ENCODE data around the gene GPATCH1.

GRCh38 chr19:33150852-33151518, 70.0 kb downstream of the GPATCH1 start:
- TF ChIP-seq CTBP1 (IDR thresholded peaks at IDR 0.05; ENCODE audit: borderline replicate concordance) (no peak), TARDBP (IDR thresholded peaks at IDR 0.05) (no peak), NFRKB (IDR thresholded peaks at IDR 0.05) (no peak), BHLHE40 (IDR thresholded peaks at IDR 0.05; ENCODE audit: borderline replicate concordance) (no peak), SUZ12 (IDR thresholded peaks at IDR 0.05) (no peak), ARNT (IDR thresholded peaks at IDR 0.05) (no peak)
